H1 (cell line): ENCODE results near the gene SYT6. TPM values are rescaled to one million over a fixed set of nuclear protein-coding genes. Genes with fewer than 3 reads are reported as not detected.

ENCODE experiments used
- CTCF ChIA-PET: fragments of 300-600 bp; sonication (Branson Sonifier 250); formaldehyde crosslinking; loops from one replicate; lab custom pipeline; 2021; ENCODE audit not compliant: partially characterized antibody; lab: Charles Lee
- POLR2A ChIA-PET: fragments of 300-600 bp; sonication (Branson Sonifier 250); formaldehyde crosslinking; loops from one replicate; lab custom pipeline; 2021; ENCODE audit warnings: inconsistent platforms; ENCODE audit not compliant: partially characterized antibody; lab: Charles Lee
- DNase-seq, 2 experiments: peaks; one replicate each; pipeline versions ENCODE4 v3.0.0 to v3.0.0-alpha.2; 2010 to 2022; ENCODE audit warnings: low spot score in 2 of 2, low read depth in 1 of 2, mixed read lengths in 1 of 2
- FAIRE-seq: peaks from 2 replicates; lab custom pipeline; 2011; peaks lifted over from hg19 to GRCh38; lab: Jason Lieb, UNC
- H2AFZ ChIP-seq: 2 replicates; pipeline ENCODE4 v1.8.1; 2012; ENCODE audit warnings: low read length, inconsistent platforms
- H2AK5ac ChIP-seq: 2 replicates; pipeline ENCODE4 v1.6.1; 2013; ENCODE audit warnings: low read depth, low read length
- H2BK120ac ChIP-seq: replicated peaks from 2 replicates; pipeline ENCODE3; 2013; ENCODE audit warnings: low read depth, low read length, inconsistent platforms
- H2BK12ac ChIP-seq: 2 replicates; pipeline ENCODE4 v1.6.1; 2013; ENCODE audit warnings: low read depth, low read length
- H2BK15ac ChIP-seq: 2 replicates; pipeline ENCODE4 v1.6.1; 2013; ENCODE audit warnings: low read length
- H2BK20ac ChIP-seq: 2 replicates; pipeline ENCODE4 v1.6.1; 2013; ENCODE audit warnings: low read length
- H2BK5ac ChIP-seq: 2 replicates; pipeline ENCODE4 v1.6.1; 2013; ENCODE audit warnings: low read depth, low read length
- H3K14ac ChIP-seq: 2 replicates; pipeline ENCODE4 v1.6.1; 2013; ENCODE audit warnings: inconsistent platforms; ENCODE audit not compliant: insufficient read length
- H3K18ac ChIP-seq: 2 replicates; pipeline ENCODE4 v1.6.1; 2013; ENCODE audit warnings: low read length; ENCODE audit errors: extremely low read depth
- H3K23ac ChIP-seq: 2 replicates; pipeline ENCODE4 v1.6.1; 2013; ENCODE audit warnings: inconsistent platforms; ENCODE audit not compliant: insufficient read length
- H3K23me2 ChIP-seq: 2 replicates; pipeline ENCODE4 v1.6.1; 2013; ENCODE audit warnings: low read depth, low read length
- H3K27ac ChIP-seq: 2 replicates; pipeline ENCODE4 v1.6.1; 2011; ENCODE audit warnings: low read depth, low read length, inconsistent platforms
- H3K27me3 ChIP-seq, 4 experiments: replicated peaks in 1 of 4; 1 replicate in 1 of 4; 2 replicates in 3 of 4; pipeline versions ENCODE4 v1.6.1 to v1.8.1; 2011 to 2013; ENCODE audit warnings: low read length in 3 of 4, mild to moderate bottlenecking in 3 of 4, inconsistent platforms in 2 of 4, mixed read lengths in 2 of 4, moderate library complexity in 1 of 4; ENCODE audit not compliant: control insufficient read depth in 3 of 4, insufficient read depth in 3 of 4; ENCODE audit errors: extremely low read depth in 1 of 4
- H3K36me3 ChIP-seq, 4 experiments: 2 replicates each; pipeline versions ENCODE4 v1.6.1 to v1.8.1; 2011 to 2013; ENCODE audit warnings: mild to moderate bottlenecking in 4 of 4, low read length in 3 of 4, moderate library complexity in 2 of 4, control low read depth in 1 of 4, inconsistent platforms in 1 of 4; ENCODE audit not compliant: insufficient read depth in 4 of 4, control insufficient read depth in 2 of 4
- H3K4ac ChIP-seq: replicated peaks from 2 replicates; pipeline ENCODE3; 2013; ENCODE audit warnings: low read length, low read depth, mixed read lengths, inconsistent platforms; ENCODE audit not compliant: insufficient read length
- H3K4me1 ChIP-seq, 4 experiments: replicated peaks in 1 of 4; 1 replicate in 1 of 4; 2 replicates in 3 of 4; pipeline versions ENCODE4 v1.6.1 to v1.8.1; 2011 to 2013; ENCODE audit warnings: low read length in 3 of 4, inconsistent platforms in 2 of 4, mixed read lengths in 1 of 4; ENCODE audit not compliant: insufficient read depth in 4 of 4, control insufficient read depth in 3 of 4
- H3K4me2 ChIP-seq, 2 experiments: 2 replicates each; pipeline versions ENCODE4 v1.6.1 to v1.8.1; 2011 to 2013; ENCODE audit warnings: low read depth in 2 of 2, low read length in 2 of 2, control low read depth in 1 of 2, inconsistent platforms in 1 of 2, mild to moderate bottlenecking in 1 of 2; ENCODE audit not compliant: insufficient read depth in 1 of 2
- H3K4me3 ChIP-seq, 4 experiments: fragments of 200-600, 300-600 bp in 1 of 4; sonication (generic), shearing (Covaris generic), sonication (Bioruptor Twin) in 1 of 4; 2 replicates each; pipeline versions ENCODE4 v1.5.1 to v1.8.1; 2011 to 2016; ENCODE audit warnings: low read length in 4 of 4, low read depth in 3 of 4, control low read depth in 2 of 4, inconsistent platforms in 2 of 4, mild to moderate bottlenecking in 2 of 4, mixed read lengths in 1 of 4, moderate library complexity in 1 of 4; ENCODE audit not compliant: insufficient read depth in 2 of 4; ENCODE audit errors: extremely low read depth in 1 of 4
- H3K56ac ChIP-seq: replicated peaks from 2 replicates; pipeline ENCODE3; 2013; ENCODE audit warnings: low read depth, mild to moderate bottlenecking, mixed read lengths, low read length, inconsistent platforms; ENCODE audit not compliant: insufficient read length
- H3K79me1 ChIP-seq: 2 replicates; pipeline ENCODE4 v1.6.1; 2013; ENCODE audit warnings: low read depth, low read length, control low read depth
- H3K79me2 ChIP-seq, 2 experiments: 2 replicates each; pipeline versions ENCODE4 v1.6.1 to v1.8.1; 2012 to 2013; ENCODE audit warnings: low read length in 2 of 2, mild to moderate bottlenecking in 2 of 2, inconsistent platforms in 1 of 2; ENCODE audit not compliant: insufficient read depth in 2 of 2, control insufficient read depth in 1 of 2
- H3K9ac ChIP-seq, 4 experiments: replicated peaks in 1 of 4; 1 replicate in 1 of 4; 2 replicates in 3 of 4; pipeline versions ENCODE4 v1.6.1 to v1.8.1; 2011 to 2013; ENCODE audit warnings: low read depth in 3 of 4, low read length in 3 of 4, control low read depth in 2 of 4, mild to moderate bottlenecking in 2 of 4, moderate library complexity in 2 of 4, inconsistent platforms in 1 of 4; ENCODE audit errors: extremely low read depth in 1 of 4
- H3K9me3 ChIP-seq, 2 experiments: 2 replicates each; pipeline versions ENCODE4 v1.6.1 to v1.8.1; 2012 to 2013; ENCODE audit warnings: mild to moderate bottlenecking in 2 of 2, moderate library complexity in 2 of 2, control low read depth in 1 of 2, inconsistent platforms in 1 of 2, low read depth in 1 of 2, low read length in 1 of 2, mixed read lengths in 1 of 2; ENCODE audit not compliant: insufficient read depth in 2 of 2
- H4K20me1 ChIP-seq, 2 experiments: replicated peaks in 1 of 2; 2 replicates each; pipeline versions ENCODE3 to v1.8.1; 2011 to 2013; ENCODE audit warnings: inconsistent platforms in 2 of 2, low read length in 2 of 2, mild to moderate bottlenecking in 1 of 2; ENCODE audit not compliant: insufficient read depth in 2 of 2, control insufficient read depth in 1 of 2
- H4K5ac ChIP-seq: 2 replicates; pipeline ENCODE4 v1.6.1; 2013; ENCODE audit warnings: low read length, low read depth, mixed read lengths, inconsistent platforms; ENCODE audit not compliant: insufficient read length
- H4K8ac ChIP-seq: 2 replicates; pipeline ENCODE4 v1.8.0; 2013; ENCODE audit warnings: mild to moderate bottlenecking, moderate library complexity, low read length, inconsistent platforms; ENCODE audit not compliant: insufficient read depth; ENCODE audit errors: extremely low read depth
- H4K91ac ChIP-seq: replicated peaks from 2 replicates; pipeline ENCODE3; 2013; ENCODE audit warnings: low read length, mixed read lengths, inconsistent platforms; ENCODE audit not compliant: insufficient read length
- BACH1 ChIP-seq: IDR thresholded peaks from 2 replicates; pipeline ENCODE4 v1.6.1; 2012; ENCODE audit warnings: low read length, improper control_type of control experiment
- CBX5 ChIP-seq: fragments of 300-800, 300-1000 bp; sonication (generic); IDR thresholded peaks from 2 replicates; pipeline ENCODE4 v1.7.1; 2016; ENCODE audit warnings: antibody characterized with exemption, low read length, low read depth
- CHD2 ChIP-seq: IDR thresholded peaks from 2 replicates; pipeline ENCODE4 v1.6.1; 2012; ENCODE audit warnings: low read length, improper control_type of control experiment
- EGR1 ChIP-seq: IDR thresholded peaks from 2 replicates; pipeline ENCODE4 v1.6.1; 2011; ENCODE audit warnings: low read depth, low read length, borderline replicate concordance
- EP300 ChIP-seq, 2 experiments: IDR thresholded peaks; 1 replicate in 1 of 2; 2 replicates in 1 of 2; pipeline ENCODE4 v1.6.1; 2011 to 2012; ENCODE audit warnings: low read depth in 2 of 2, low read length in 2 of 2, mild to moderate bottlenecking in 2 of 2, borderline replicate concordance in 1 of 2, inconsistent platforms in 1 of 2, moderate library complexity in 1 of 2
- FOSL1 ChIP-seq: IDR thresholded peaks from 2 replicates; pipeline ENCODE4 v1.6.1; 2011; ENCODE audit warnings: mild to moderate bottlenecking, low read depth, low read length, moderate library complexity; ENCODE audit not compliant: insufficient read depth
- HDAC2 ChIP-seq, 2 experiments: fragments of 300-600 bp in 1 of 2; sonication (generic) in 1 of 2; IDR thresholded peaks; 2 replicates each; pipeline ENCODE4 v1.6.1; 2011 to 2012; ENCODE audit warnings: low read depth in 2 of 2, low read length in 2 of 2, mild to moderate bottlenecking in 2 of 2, moderate library complexity in 2 of 2, borderline replicate concordance in 1 of 2, inconsistent platforms in 1 of 2
- HDAC6 ChIP-seq: IDR thresholded peaks from one replicate; pipeline ENCODE4 v1.7.1; 2012; ENCODE audit warnings: low read depth, mild to moderate bottlenecking, inconsistent platforms, low read length, moderate library complexity
- JUN ChIP-seq: IDR thresholded peaks from 2 replicates; pipeline ENCODE4 v1.6.1; 2011; ENCODE audit warnings: low read depth, mild to moderate bottlenecking, improper control_type of control experiment, low read length
- NRF1 ChIP-seq: IDR thresholded peaks from 2 replicates; pipeline ENCODE4 v1.6.1; 2011; ENCODE audit warnings: mild to moderate bottlenecking, low read depth, low read length, improper control_type of control experiment
- SAP30 ChIP-seq: fragments of 300-600 bp; sonication (generic); IDR thresholded peaks from 2 replicates; pipeline ENCODE4 v1.7.1; 2012; ENCODE audit warnings: low read length, moderate library complexity, mild to moderate bottlenecking, inconsistent platforms; ENCODE audit not compliant: insufficient read depth, insufficient replicate concordance
- TAF7 ChIP-seq: optimal IDR thresholded peaks from 2 replicates; pipeline ENCODE3; 2011; ENCODE audit warnings: low read depth, mild to moderate bottlenecking, inconsistent platforms, low read length, moderate library complexity, borderline replicate concordance
- ZNF274 ChIP-seq: IDR thresholded peaks from 2 replicates; pipeline ENCODE4 v1.7.0; 2012; ENCODE audit warnings: low read length, borderline replicate concordance; ENCODE audit errors: extremely low read depth
- WGBS, 2 experiments: shearing (Covaris generic) in 1 of 2; methylation state at CpG; one replicate each; pipeline versions ENCODE4 v1.1.6 to v1.1.7; 2013 to 2015; ENCODE audit warnings: low lambda C conversion rate in 2 of 2, mixed read lengths in 2 of 2, inconsistent platforms in 1 of 2, low coverage in 1 of 2, missing lambda C conversion rate in 1 of 2; ENCODE audit not compliant: insufficient replicate concordance in 2 of 2, insufficient coverage in 1 of 2, insufficient read length in 1 of 2; ENCODE audit errors: extremely low coverage in 1 of 2, missing lambda C conversion rate in 1 of 2; 5-methylcytosine and 5-hydroxymethylcytosine counted together
- polyA plus RNA-seq, 7 experiments: library from polyadenylated mRNA; depleted of rRNA in 3 of 7; stranded (reverse) in 5 of 7; unstranded in 2 of 7; fragments of >200 nt in 5 of 7; fragments of 200-250 nt in 2 of 7; gene quantifications; 1 replicate in 5 of 7; 2 replicates in 1 of 7; 4 replicates in 1 of 7; pipeline versions ENCODE4 v1.2.1 to v1.2.3, GENCODE V29; 2011 to 2013; ENCODE audit warnings: missing spikeins in 2 of 7, mixed read lengths in 2 of 7
- total RNA-seq: library from RNA; stranded (reverse); fragmentation: NEBNext Ultra II Directional; extraction: Animal tissue kit (Norgen Biotek cat#: 25700); gene quantifications from 2 replicates; pipeline ENCODE4 v1.2.1, GENCODE V29; 2021

The SYT6 gene
- total and polyA plus RNA-seq, 2 of the 8 experiments (the other 6 are each of a cell fraction or from before 2014, with no cell fraction given), result 33.7 to 83.5 TPM

- Histone ChIP-seq H3K9me3 (no peaks in the 10 kb centered on the region), H3K27me3 (peaks cover 0 to 12% (median 9%) of the 10 kb centered on the region in 4 experiments; a peak in 6 of 7 replicates), H2AFZ (no peak overlapping the region), H3K23me2 (peaks cover 22% of the 10 kb centered on the region), H2BK5ac (no peak overlapping the region), H2BK20ac (no peak overlapping the region), H3K18ac (no peak overlapping the region), H4K91ac (no peak overlapping the region), H3K9ac (no peak overlapping the region), H2BK120ac (no peak overlapping the region), H3K14ac (no peak overlapping the region), H3K79me1 (peaks cover 25% of the 10 kb centered on the region), H2BK15ac (no peak overlapping the region), H4K8ac (no peak overlapping the region), H3K23ac (no peak overlapping the region), H3K4me3 (no peak overlapping the region), H2BK12ac (no peak overlapping the region), H4K5ac (no peak overlapping the region), H3K36me3 (peaks cover 2 to 56% (median 9%) of the 10 kb centered on the region in 4 experiments; a peak in 6 of 8 replicates), H3K4me1 (peaks cover 14 to 37% (median 30%) of the 10 kb centered on the region in 4 experiments), H2AK5ac (no peak overlapping the region), H3K56ac (no peak overlapping the region), H4K20me1 (peaks cover 2 to 13% of the 10 kb centered on the region in 2 experiments), H3K4ac (no peak overlapping the region), H3K27ac (no peak overlapping the region), H3K4me2 (peak overlapping the region; percentile 1 to 100; a peak in 3 of 4 replicates), H3K79me2 (peaks cover 40 to 91% of the 10 kb centered on the region in 2 experiments)
- FAIRE-seq (no peak), DNase-seq (no peak)
- WGBS, 2 experiments, result 87% methylated on average over 6 of the region's 6 CpGs; no CpG with 5 or more reads in 1 of the 2 experiments
- ChIA-PET POLR2A (interaction anchor here (0.6 to 4.7 kb wide), 8 partner anchors 8 to 607 kb away, joined by 3 to 15 read pairs (median 4); no protein-coding TSS in a partner anchor), CTCF (interaction anchor here (0.6 to 2.1 kb wide), 10 partner anchors 13 to 173 kb away, joined by 3 to 10 read pairs (median 3); partner anchors contain the start of gene OLFML3)
- TF ChIP-seq EP300 (IDR thresholded peaks at IDR 0.05; ENCODE audit: borderline replicate concordance in 1 of 2, low read depth in 2 of 2, low read length in 2 of 2) (no peak), CHD2 (no peak), FOSL1 (no peak), EGR1 (no peak), NRF1 (no peak), CBX5 (no peak), JUN (no peak), SAP30 (no peak), BACH1 (no peak), HDAC6 (no peak), HDAC2 (IDR thresholded peaks at IDR 0.05; ENCODE audit: borderline replicate concordance in 1 of 2, low read depth in 2 of 2, low read length in 2 of 2) (no peak), ZNF274 (no peak), TAF7 (no peak)
Measured at GRCh38 chr1:114149211-114149610, 4.5 kb downstream of the SYT6 start.
